ENCODE results near the gene ANKRD52.

ANKRD52 gene

DNA sequence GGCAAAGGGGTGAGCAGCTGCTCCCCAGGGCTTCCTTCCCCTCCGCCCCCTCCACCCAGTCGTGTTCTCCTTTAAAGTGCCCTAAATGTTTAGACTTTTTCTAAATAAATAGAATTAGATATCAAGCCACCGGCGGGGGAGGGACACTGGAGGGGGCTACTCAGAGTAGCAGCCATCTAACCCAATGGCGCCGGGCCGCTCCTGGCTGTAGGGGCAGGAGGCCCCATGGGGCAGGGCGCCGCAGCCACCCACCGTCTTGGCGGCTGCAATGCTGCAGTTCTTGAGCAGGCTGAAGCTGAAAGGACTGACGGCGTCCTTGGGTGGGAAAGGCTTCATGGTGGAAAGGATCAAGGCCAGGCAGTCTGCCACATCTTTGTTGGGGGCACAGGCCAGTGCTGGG lies 15.2 kb downstream of the ANKRD52 start:
- DNase-seq: no peak

- DNase-seq: no peak
Observed at GRCh38 chr12:56241424-56242303, 16.5 kb downstream of the ANKRD52 start.

DNA sequence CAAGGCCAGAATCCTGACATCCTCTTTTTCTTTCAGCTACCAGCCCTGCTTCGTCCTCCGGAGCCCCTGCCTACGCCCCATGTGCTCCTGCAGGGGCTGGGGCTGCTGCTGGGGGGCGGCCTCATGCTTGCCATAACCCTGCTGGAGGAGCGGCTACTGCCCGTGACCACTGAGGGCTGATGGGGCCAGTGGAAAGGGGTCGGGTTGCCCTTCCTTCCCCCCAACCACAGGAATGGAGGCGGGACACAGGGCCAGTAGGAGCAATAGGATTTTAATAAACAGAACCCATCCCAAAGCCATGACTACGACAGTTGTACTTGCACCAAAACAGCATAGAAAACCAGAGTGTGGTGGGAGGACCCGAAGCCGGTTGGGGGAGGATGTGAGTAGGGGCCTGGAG lies 20.6 kb downstream of the ANKRD52 start:
- no peak for DNase-seq

- DNase-seq: no peak
Observed at GRCh38 chr12:56236985-56237384, 21.2 kb downstream of the ANKRD52 start.

GRCh38 chr12:56236091-56236490 lies 22.1 kb downstream of the ANKRD52 start:
- no peak for DNase-seq

DNA sequence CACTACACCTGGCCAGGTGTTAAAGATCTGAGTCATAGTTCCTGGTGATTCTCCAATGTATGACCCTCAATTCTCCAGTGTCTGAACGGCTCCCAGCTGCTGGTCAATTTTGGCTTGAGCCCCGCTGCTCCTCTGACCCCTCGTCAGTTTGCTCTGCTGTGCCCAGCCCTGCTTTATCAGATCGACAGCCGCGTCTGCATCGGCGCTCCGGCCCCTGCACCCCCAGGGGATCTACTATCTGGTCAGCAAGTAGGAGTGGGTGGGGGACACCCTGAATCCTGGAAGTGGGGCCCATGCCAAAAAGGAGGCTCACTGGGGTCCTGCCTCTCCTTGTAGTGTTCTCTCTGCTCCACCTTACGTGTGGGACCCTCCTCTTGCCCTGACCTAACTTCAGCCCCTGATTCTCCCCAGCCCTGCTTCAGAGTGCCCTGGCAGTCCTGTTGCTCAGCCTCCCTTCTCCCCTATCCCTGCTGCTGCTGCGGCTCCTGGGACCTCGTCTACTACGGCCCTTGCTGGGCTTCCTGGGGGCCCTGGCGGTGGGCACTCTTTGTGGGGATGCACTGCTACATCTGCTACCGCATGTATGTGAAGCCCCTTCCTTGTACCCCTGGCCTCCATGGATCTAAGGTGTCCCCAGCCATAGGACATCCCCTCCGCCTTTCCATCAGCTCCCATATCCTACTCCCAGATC lies 23.3 kb downstream of the ANKRD52 start:
- DNase-seq: no peak

GRCh38 chr12:56231184-56231582 lies 27.0 kb downstream of the ANKRD52 start:
- no peak for DNase-seq

GRCh38 chr12:56230432-56231183 lies 27.6 kb downstream of the ANKRD52 start:
- DNase-seq: no peak

DNA sequence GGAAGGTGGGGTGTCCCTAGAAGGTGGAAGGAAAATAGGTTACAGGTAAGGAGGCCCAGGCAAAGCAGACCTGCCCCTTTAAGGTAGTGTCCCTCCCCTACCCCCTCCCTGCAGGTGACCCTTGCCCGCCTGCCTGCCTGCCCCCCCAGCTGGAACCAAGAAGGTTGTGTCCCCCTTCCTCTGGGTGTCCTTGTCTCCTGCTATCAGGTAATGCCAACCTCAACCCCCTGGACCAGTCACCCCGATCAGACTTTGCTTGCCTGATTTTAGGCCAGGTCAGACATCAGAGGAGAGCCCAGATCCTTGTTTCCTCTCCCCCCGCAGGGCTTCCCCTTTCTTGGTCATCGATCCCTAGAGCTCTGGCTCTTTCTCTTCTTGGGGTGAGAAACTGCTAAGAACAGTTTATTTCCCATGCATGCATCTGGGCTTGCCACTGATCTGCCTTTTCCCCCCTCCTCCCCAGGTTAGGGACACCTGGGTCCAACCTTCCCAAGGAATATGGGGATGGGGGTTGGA lies 28.2 kb downstream of the ANKRD52 start, which contains the start of gene SLC39A5:
Gene SLC39A5 (plus strand): TSS at position 136 of the 516 bp plus-strand sequence. CDS start 1,224 bp downstream, outside the sequence.
- DNase-seq: no peak

- DNase-seq: no peak
Observed at GRCh38 chr12:56229082-56229481, 29.1 kb downstream of the ANKRD52 start.

- DNase-seq: no peak
Observed at GRCh38 chr12:56224954-56225353, 33.2 kb downstream of the ANKRD52 start.

GRCh38 chr12:56224102-56224701 lies 34.0 kb downstream of the ANKRD52 start, which contains the start of gene NABP2:
NABP2 (plus strand) TSS chr12:56224342; CDS start chr12:56224857, 515 bp downstream.
- peak; percentile 78 to 98 (median 95) for DNase-seq

DNA sequence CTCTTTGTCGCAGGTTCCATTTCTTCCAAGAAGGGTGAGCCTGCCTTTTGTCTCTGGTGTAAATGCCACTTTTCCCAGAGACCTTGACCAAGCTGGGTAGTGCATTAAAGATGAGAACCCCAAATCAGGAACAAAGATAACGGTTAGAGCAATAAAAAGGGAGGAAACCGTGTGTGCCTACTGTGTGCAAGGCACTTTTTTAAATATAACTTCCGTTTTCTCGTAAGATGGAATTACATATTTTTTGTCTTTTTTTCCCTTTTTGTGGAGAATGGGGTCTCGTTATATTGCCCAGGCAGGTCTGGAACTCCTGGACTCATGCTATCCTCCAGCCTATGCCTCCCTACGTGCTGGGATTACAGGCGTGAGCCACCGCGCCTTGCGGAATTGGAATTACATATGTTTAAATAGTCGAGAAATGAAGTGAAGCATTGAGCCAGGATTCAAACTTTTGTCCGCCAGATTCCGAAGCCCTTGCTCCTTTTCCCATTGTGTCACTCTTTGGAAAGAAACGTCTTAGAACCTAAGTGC lies 34.5 kb downstream of the ANKRD52 start:
- no peak for DNase-seq

- DNase-seq: no peak
Observed at GRCh38 chr12:56222531-56222895, 35.7 kb downstream of the ANKRD52 start.

- peak; percentile 52 to 98 (median 95) for DNase-seq
Observed at GRCh38 chr12:56221757-56222530, 36.2 kb downstream of the ANKRD52 start, which contains the start of gene RNF41. RNF41 (minus strand) TSS chr12:56221922; CDS start chr12:56214047, 7,875 bp downstream.

GRCh38 chr12:56221232-56221756 lies 36.9 kb downstream of the ANKRD52 start:
- DNase-seq: peak in 40 of 56 donors; percentile 11 to 67 (median 38)

DNA sequence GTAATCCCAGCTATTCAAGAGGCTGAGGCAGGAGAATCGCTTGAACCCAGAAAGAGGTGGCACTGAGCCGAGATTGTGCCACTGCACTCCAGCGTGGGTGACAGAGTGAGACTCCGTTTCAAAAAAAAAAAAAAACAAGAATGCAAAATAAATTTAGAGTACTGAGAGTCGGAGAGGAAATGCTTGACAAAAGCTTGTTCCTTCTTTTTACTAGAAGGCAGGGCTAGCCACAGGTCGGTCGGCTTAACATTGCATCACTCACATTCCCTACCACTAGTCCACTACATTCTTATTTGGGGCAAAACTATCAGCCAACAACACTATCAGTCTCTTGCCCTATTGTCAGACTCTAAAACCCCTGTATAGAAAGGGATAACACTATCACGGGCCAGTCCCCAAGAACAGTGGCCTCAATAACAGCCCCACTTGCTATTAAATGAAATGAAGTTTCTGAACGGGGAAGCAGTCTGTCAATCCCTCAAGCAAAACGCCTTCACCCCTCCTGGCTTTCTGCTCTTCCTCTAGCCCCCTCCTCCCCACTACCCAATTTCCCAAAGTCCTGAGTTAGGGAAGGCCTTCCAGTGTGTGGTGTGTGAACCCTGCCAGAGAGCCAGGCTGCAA lies 37.5 kb downstream of the ANKRD52 start:
- DNase-seq: peak in 1 of 56 donors; percentile 45

GRCh38 chr12:56219840-56220239 lies 38.3 kb downstream of the ANKRD52 start:
- no peak for DNase-seq

DNA sequence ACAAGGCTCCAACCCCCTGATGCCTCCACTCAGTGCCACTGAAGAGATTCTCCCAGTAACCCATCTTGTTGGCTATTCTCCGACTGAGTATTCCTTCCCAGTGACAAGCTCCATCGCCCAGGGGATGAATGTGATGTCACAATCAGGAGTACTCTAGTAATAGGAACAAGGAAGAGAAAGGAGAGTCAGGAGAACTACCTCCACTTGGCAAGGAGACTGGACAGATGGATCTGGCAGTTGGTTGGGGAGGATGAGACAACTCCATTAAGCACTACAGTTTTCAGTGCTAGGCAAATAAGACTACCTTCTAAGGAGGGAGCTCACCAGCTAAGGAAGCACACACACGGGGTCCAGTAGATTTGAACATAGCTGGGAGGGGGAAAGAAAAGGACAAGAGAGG lies 41.7 kb downstream of the ANKRD52 start:
- no peak for DNase-seq

Data from amygdala (tissue), 56 donors.